Midbrain (tissue), 1 donor: ENCODE data around the gene RGS10.

Experiments used
- DNase-seq: peaks from one replicate; lab custom pipeline; 2025; lab: John Stamatoyannopoulos, UW

Gene RGS10

GRCh38 chr10:119496273-119496672, 46.2 kb downstream of the RGS10 start:
- DNase-seq, result no peak

DNA sequence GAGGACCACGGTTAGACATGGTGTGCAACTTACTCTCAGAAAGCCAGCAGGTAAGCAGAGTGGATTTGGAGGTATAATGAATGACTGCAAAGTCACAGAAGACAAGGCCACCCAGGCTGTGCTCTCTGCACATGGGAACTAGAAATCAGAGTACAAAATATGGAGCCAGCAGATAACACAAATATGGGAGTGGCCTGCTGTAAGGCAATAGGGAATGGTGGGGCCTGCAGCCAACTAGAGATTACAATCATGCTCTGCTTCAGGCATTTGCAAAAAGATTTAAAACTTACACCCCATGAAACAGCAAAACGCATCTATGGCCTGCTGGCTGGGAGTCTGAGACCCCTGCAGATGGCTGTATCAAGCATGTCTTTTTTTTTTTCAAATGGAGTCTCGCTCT, 47.0 kb downstream of the RGS10 start:
- no peak for DNase-seq

DNA sequence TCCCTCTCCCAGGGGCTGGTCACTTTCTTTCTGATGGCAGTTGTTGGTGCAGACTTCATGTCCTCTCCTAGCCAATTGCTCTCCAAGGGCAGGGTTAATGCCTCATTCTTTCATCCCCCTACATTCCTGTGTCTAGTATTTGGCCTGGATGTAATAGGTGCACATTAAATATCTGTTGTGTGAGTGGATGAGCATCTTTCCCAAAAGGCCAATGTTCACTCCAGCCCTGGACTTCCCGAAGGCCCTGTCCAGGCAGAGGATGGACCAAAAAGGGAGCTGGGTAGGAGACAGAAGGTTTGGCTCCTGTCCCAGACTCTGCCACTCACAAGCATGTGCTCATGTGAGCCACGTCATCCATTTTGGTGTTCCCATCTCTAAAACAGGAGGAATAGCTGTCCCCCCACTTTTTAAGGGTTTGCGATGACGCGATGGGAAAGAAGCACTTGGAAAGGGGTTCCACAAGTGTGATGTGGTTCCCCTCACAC, 47.5 kb downstream of the RGS10 start:
- no peak for DNase-seq

DNA sequence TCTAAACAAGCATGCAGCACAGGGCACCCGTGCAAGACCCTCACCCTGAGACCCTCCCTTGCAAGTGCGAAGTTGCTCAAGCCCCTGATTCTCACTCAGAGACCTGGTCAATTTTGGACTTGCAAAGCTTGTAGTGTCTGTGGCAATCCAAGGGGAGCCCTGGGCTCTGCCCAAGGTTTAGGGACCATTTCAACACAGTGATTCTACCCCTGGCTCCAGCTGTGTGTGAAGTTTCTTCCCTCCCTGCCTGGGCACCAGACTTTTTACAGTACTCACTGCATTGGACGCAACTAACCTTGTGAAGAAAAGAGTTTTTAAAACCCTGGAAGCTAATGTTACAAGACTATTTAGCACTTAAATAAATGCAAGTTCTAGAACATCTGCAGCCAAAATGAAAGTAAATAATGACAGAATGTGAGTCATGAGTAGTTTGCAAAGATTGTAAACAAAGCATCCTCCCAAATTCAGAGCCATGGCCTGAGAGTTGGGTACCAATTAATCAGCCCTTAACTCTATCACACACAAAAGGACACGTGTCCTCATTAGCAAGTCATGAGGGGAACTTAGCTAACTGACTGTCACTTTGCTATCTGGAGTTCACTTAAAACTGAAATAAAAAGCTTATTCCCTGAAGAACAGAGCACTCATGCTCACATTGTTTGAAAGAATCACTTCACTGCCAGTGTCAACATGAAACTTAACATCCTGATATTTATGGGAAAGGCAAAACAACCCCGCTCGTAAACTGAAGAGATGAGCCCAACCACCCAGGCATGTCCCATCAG, 48.1 kb downstream of the RGS10 start:
- no peak for DNase-seq

DNA sequence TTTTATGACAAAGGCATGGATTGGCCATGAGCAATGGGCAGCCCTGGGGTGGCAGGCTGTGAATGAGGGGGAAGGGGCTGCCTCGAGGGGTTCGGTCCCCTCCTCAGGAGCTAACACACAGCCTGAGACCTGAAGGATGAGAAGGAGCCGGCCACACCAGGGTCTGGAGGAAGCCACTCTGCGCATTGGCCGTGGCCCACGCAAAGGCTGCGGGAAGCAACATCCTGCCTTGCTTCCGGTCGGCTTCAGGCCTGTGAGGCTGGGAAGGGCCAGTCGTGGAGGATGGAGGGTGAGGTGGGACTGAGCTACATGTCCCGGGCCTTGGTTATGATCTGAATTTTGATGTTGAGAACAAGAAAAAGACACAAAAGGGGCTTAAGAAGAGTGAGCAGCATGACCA, 49.4 kb downstream of the RGS10 start:
- no peak for DNase-seq

GRCh38 chr10:119491966-119492757, 50.4 kb downstream of the RGS10 start:
- no peak for DNase-seq

DNA sequence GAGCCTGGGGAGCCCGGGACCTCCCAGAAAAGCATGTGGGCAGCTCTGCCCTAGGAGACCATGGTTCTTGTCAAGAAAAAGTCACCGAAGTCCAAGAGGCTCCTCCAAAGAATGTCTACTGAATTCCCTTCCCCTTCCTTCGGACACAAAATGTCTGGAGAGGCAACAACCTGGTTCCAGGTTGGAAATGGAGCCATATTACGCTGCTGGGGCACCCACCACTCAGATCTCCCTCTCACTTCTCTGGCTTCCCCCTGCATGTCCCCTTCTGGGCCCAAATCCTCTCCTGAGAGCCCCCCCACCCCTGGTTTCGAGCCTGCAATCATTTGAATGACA, 52.6 kb downstream of the RGS10 start:
- DNase-seq, result no peak

GRCh38 chr10:119488675-119489074, 53.8 kb downstream of the RGS10 start:
- DNase-seq, result no peak

DNA sequence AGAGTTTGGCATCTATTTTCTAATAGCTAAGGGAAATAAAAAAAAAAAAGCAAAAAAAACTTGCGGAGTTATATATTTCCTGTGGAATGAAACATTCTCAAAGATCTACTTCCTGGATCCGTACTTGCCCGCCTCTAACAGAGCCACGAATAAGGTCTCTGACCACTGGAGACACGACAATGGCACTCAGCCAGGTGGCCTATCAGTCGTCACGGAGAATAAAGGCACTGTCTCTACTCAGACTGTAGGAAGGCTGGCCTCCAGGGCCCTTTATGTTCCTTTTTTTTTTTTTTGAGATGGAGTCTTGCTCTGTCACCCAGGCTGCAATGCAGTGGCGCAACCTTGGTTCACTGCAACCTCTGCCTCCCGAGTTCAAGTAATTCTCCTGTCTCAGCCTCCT, 58.7 kb downstream of the RGS10 start:
- DNase-seq, result no peak

DNA sequence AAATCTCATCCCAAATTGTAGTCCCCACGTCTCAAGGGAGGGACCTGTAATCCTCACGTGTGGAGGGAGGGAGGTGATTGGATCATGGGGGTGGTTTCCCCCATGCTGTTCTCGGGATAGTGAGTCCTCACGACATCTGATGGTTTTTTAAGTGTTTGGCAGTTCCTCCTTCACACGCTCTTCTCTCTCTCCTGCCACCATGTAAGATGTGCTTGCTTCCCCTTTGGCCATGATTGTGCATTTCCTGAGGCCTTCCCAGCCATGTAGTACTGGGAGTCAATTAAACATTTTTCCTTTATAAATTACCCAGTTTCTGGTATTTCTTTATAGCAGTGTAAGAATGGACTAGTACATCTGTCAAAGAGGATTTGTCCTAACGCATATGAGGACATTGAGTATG, 59.5 kb downstream of the RGS10 start:
- DNase-seq, result no peak

DNA sequence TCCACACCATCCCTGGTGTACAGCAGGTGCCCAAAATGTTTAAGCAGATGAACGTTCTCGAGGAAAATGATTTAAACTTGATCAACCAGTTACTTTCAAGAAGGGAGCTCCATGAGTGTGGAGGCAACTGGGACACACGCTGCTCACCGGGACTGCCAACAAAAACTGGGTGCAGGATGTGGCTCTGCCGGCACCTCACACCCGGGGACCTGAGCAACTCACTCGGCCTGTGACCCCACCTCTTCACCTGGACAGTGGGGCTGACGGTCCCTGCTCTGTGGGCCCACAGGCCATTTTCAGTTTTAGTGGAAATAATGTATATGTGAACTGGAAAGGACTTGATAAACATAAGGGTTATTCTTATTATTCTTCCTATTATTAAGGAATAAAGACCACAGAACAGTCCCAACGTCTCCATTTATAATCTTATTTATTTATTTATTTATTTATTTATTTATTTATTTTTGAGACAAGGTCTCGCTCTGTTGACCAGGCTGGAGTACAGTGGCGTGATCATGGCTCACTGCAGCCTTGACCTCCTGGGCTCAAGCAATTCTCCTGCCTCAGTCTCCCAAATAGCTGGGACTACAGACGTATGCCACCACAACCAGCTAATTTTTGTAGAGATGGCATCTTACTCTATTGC, 60.6 kb downstream of the RGS10 start:
- no peak for DNase-seq

DNA sequence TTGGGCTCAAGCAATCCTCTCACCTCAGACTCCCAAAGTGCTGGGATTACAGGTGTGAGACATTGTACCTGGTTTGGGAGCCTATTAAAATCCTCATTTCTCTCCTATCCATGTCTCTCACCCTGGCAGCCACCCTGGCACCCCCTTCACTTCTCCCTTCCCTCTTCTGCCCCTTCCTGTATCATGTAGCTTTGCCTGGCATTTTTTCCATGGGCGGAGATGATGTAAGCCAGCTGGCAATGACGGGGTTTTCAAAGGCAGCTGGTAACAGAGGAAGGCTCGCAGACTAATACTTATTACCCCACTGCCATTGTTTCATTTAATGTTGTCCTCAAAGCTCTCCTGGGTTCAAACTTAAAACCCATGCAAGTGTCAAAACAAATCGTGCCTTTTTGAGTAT, 61.9 kb downstream of the RGS10 start:
- no peak for DNase-seq

GRCh38 chr10:119479532-119479931, 63.0 kb downstream of the RGS10 start:
- no peak for DNase-seq

DNA sequence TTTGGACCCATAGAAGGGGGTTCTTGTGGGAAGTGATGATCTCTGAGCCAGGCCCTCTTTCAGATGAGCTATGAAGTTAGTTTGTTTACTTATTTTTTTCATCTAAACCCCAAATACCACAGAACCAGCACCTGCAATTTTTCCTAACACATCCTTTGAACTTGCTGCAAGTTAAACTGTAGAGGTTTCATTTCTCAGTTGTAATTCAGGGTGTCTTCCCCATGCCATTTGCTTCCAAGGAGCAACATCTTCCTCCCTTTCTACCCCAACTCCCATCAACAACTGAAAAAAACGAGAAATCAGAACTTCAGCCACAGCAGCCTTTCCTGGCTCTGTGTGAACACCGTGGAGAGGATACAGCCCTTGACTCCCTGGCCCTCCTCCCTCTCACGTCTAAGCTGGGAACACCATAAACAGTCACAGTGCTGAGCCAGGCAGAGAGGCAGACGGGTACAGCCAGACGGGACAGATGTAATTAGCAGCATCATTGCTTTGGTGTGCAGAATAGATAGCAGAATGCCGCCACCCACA, 63.6 kb downstream of the RGS10 start:
- DNase-seq, result no peak

DNA sequence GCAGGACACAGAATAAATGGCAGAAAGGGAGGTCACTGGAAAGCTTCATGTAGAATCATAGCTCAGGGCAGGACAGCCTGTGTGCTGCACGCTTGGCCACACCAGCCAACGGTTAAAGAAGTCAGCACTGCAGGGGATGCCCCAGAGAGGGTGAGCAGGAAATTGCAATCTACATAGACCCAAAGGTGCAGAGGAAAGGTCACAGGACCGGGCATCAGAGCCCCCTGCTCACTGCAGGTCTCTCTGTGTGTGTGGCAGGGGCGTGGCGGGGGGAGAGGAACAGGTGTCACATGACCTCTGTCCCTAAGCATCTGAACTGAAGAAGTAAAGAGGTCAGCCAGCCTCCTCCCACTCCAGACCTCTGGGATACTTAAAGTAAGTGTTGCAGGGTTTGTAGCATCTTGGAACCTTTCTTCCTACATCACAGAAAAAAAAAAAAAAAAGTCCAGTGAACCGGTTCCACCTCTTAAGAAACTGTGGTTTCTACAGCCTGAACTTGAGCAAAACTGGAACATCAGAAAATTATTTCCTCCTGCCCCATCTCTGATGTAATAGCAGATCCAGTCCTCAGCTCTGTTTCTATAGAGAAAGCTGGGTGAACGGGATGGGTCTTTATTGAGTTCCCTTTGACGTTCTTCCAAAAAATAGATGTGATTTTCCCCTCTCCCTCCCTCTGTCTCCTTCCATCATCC, 64.3 kb downstream of the RGS10 start:
- DNase-seq, result no peak

DNA sequence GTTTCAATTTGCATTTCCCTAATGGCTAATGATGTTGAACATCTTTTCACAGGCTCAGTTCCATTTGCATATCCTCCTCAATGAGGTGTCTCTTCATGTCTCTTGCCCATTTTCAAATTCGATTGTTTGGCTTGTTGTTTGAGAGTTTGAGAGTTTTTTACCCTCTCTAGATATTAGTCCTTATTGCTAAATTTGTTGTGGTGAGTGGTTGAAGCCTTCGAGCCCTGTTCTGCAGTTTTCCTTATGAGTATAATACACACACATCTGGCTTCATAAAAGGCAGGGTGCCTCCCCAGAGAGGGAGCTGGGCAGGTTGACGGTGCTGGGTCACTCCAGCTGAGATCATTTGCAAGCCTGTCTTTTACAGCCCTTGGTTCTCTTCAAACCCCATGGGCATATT, 65.1 kb downstream of the RGS10 start:
- DNase-seq, result no peak

DNA sequence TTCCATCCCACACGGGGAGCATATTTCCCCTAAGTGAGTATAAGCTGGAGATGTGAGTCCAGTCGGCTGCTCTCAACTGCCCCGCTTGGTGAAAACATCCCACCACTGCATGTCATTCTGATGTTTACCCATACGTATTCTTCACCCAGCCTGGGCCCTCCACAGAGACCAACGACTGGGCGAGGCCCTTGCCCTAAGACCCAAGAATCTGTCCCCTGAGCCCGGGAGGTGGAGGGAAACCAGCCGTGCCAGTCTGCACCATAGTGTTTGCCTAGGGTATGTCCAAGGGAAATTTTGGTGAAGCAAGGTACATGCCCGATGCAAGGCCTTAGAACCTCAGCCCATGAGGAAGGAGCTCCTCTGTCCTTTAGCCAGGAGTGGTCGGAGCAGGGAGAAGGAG, 67.9 kb downstream of the RGS10 start:
- no peak for DNase-seq

GRCh38 chr10:119473771-119474170, 68.7 kb downstream of the RGS10 start:
- DNase-seq, result no peak

- no peak for DNase-seq
Measured at GRCh38 chr10:119470920-119471702, 71.4 kb downstream of the RGS10 start.

GRCh38 chr10:119469846-119470245, 72.7 kb downstream of the RGS10 start:
- DNase-seq, result no peak

- no peak for DNase-seq
Measured at GRCh38 chr10:119469325-119469707, 73.2 kb downstream of the RGS10 start.
